Renal cortex interstitium (tissue), 11 donors: Measurements from ENCODE around the gene BST1. TPM values are rescaled to one million over a fixed set of nuclear protein-coding genes. Genes with fewer than 3 reads are reported as not detected.

ENCODE experiments used
- DNase-seq, 11 donors: peaks; one replicate each; pipeline ENCODE4 v3.0.0-alpha.2; 2013; ENCODE audit warnings: low read depth in 9 of 11, low spot score in 4 of 11; ENCODE audit errors: extremely low read depth in 1 of 11
- polyA plus RNA-seq, 3 donors: library from polyadenylated mRNA; unstranded; fragments of 120-200 nt; gene quantifications; one replicate each; pipeline ENCODE4 v1.2.1, GENCODE V29; 2013; ENCODE audit not compliant: insufficient read length in 3 of 3

The BST1 gene
- polyA plus RNA-seq, 3 donors = 14.4 to 16.7 (median 15.2) TPM

DNA sequence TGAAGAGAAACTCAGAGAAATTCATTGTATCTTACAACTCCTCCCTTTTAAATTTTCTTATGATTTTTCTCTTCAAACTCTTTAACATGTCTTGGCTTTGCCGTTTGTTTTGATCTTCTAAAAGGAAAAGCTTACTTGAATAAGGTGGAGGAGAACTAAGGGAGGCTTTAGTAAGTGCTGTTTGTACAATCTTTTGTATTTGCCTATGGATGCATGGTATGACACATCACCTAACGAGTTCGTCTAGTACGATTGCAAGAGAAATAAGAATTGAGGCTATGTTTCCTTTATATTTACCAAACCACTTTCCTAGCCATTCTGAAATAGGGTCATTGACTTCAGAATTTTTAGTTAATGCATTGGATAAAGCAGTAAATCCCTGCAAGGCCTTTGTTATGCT, 8.4 kb upstream of the BST1 start:
- no peak for DNase-seq

DNA sequence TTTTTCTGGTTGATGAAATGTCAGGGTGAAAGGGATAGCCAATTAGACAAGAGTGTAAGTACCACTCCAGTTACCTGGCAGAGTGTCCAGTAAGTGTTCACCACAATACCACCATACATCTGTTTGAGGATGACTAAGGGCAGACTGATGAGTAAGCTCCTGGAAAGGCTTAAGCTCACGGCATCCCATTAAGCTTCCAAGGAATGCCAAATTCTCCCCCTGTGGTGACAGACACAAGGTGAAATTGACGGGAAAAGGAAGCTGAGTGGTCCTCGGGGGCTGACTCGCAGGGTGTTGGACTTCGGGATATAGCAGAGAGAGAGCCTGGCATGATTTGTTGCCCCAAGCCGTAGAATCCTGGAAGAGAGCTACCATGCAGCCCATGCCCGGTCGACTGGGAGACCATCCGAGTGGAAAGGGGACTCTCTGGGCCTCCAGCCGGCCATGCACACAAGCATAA, 7.6 kb upstream of the BST1 start:
- DNase-seq = no peak

DNA sequence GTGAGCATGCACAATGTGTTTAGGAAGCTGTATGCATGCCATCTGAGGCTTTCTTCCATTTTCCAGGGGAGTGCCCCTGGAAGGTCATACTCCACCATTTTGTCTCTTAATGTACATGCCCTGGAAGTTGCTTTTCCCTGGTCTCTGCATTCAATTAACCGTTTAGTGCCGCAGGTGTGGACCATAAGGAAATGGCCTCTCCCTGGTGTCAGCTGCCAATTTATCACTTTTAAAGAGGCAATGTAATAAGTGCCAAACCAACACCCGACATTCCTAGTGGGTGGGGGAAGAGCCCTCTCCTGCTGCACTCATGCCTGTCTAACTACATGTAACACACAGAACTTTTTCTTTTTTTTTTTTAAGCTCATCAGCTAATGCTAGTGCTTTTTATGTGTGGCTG, 7.1 kb upstream of the BST1 start:
- no peak for DNase-seq

DNA sequence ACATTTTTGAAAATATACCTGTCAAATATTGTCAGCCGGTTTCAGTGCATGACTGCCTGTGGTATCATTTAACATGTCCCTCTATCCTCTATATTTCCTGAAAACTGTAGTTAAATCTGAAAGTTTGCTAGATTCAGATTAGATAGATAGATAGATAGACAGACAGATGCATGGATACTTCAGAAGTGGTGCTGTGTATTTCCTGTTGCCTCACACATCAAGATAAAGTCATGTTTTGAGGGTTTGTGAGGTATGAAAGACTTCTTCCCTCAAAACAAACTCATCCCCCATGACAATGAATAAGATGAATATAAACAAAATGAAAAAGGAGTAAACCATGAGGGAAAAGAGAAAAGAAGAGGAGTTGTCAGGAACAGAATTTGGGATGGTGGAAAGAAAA, 6.0 kb upstream of the BST1 start:
- no peak for DNase-seq

DNA sequence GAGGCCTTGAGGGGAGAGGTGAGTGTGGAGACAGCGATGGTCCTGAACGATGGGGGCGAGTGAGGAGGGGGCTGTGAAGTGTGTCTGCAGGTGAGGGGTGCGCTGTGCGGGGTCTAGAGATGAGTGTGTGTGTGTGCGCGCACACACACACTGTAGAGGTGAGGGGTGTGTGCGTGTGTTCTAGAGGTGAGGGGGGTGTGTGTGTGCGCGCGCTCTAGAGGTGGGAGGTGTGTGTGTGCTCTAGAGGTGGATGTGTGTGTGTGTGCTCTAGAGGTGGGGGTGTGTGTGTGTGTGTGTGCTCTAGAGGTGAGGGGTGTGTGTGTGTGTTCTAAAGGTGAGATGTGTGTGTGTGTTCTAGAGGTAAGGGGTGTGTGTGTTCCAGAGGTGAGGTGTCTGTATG, 574 bp downstream of the BST1 start:
- DNase-seq = no peak

DNA sequence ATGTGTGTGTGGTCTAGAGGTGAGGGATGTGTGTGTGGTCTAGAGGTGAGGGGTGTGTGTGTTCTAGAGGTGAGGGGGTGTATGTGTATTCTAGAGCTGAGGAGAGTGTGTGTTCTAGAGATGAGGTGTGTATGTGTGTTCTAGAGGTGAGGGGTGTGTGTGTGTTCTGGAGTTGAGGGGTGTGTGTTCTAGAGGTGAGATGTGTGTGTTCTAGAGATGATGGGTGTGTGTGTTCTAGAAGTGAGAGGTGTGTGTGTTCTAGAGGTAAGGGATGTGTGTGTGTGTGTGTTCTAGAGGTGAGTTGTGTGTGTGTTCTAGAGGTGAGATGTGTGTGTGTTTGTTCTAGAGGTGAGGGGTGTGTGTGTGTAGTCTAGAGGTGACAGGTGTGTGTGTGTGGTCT, 1.3 kb downstream of the BST1 start:
- no peak for DNase-seq

DNA sequence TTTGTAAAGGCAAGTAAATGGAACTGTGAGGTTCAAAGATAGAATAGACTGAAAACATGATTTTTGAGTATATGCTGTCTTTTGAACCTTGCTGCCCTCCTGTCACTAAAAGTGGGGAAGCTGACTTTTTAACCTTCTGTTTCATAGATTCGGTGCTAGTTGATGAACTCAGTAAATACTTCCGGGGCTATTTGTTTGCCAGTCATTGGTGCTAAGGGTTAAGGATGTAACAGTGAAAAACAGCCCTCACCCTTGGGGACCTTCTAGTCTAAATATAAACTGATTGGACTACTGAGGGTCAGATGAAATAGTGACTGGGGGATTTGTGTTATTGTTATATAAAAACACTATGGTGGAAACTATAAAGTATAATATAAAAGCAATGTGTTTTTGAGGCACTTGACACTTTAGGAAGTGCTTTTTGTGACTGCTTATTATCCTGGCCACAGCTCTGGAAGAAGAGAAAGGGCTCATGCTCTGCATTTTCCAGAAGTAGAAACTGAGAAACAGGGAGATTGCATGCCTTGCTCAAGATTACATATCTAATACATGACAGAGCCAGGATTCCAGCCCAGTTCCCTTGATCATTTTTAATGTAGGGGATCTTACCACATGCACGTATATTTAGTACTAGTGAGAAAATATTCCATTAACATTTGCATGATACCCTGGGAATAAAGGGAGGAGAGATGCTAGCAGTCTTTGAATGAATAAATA, 3.9 kb downstream of the BST1 start:
- no peak for DNase-seq

DNA sequence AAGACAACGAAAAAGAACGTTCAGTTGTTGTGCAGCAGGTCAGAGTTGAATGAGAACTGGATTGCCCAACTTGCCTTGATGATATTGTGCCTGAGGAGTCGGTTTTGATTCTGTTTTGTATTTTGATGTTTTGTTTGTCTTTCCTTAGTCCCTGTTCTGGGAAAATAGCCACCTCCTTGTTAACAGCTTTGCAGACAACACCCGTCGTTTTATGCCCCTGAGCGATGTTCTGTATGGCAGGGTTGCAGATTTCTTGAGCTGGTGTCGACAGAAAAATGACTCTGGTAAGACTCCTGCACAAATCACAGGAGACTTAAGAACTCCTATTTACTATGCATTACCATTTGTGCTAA, 4.5 kb downstream of the BST1 start:
- DNase-seq = no peak

DNA sequence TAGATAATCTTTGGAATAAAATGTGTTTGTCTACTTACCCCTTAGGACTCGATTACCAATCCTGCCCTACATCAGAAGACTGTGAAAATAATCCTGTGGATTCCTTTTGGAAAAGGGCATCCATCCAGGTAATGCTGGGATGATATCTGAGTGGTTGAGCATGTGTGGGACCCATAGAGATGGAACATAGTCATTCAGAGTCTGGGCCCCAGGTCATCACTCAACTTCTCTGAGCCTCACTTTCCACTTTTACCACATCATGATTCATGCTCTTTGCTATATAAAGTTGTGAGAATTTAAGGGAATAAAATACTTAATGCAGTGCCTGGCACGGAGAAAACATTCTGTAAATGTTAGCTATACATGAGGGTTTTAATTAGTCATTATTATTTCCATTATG, 8.9 kb downstream of the BST1 start:
- DNase-seq = no peak

DNA sequence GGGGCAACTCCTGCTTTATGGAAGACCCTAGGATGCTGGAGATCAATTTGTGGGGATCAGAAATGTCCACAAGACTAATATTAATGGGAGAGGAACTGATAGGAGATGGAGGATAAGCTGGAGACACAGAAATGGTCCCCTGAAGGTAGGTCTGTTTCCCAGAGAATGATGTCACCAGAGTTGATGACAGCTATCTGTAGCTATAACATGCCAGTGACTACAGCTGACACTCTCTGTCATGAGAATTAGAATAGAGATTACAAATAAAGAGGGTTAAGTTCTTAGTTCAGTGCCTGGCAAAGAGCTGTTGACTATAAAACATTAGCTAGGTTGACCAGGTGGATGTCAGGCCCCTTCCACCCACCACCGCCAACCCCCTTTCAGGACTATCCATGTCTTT, 9.3 kb downstream of the BST1 start:
- no peak for DNase-seq

DNA sequence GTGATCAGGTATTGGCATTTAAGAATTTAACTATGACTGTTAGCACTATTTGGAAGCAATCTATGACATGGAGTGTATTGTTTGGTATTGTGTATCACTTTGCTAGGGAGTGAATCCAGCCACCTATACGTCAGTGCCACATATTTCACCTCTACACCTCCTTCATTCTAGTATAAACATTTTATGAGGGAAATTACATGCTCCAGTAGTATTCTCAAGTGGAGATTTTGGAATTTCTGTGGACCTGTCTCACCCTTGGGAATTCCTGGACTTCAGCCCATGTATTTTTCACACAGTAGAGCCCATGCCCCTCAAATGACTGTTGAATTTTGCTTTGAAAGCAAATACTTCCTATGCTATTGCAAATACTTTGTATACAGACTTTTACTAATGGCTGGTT, 11.3 kb downstream of the BST1 start:
- DNase-seq = no peak

DNA sequence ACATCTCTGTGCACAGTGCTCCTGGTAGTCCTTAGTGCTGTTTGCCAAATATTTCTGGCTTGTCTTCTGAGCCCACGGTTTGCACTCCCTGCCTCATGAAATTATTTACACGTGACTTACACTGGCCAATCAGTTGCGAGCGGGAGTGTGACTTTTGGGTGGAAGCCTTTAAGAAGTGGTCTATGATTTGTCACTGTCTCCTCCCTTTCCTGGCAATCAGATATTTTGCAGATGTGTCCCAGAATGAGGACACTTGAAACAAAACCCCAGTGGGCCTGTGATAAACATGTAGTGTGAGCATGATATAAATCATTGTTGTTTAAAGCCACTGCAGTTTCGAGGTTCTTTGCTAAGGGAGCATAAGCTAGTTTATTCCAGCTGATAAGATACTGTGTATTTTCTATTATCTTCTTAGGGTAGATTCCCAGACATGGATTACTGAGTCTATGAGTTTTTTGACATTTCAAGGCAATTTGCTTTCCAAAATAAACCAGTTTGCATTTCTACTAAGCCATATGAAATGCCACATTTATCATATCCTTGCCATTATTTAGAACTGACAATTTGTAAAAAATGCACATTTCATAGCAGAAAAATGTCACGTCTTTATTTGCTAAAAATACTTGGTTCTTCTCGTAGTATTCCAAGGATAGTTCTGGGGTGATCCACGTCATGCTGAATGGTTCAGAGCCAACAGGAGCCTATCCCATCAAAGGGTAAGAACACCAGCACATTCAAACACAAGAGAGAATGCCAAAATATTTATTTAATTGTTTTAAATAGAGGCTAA, 12.0 kb downstream of the BST1 start:
- DNase-seq = peak in 7 of 11 donors; percentile 15 to 50 (median 35)

DNA sequence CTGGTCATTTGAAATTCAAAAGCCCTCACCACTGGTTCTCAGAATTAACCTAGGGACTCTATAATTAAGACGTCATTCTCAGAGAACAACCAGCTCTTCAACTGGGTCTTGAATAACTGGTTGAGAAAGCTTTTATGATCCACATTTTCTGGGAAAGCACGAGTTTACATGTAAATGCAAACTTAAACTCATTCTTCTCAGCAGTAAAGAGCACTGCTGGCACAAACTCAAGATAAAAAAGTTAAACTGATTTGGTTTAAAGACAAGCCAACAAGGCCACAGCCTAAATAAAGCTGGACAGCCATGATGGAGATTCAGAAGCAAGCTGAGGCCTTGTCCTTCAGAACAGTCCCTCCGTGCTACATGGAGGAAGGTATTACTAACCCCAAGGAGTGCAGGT, 13.2 kb downstream of the BST1 start:
- DNase-seq = no peak

DNA sequence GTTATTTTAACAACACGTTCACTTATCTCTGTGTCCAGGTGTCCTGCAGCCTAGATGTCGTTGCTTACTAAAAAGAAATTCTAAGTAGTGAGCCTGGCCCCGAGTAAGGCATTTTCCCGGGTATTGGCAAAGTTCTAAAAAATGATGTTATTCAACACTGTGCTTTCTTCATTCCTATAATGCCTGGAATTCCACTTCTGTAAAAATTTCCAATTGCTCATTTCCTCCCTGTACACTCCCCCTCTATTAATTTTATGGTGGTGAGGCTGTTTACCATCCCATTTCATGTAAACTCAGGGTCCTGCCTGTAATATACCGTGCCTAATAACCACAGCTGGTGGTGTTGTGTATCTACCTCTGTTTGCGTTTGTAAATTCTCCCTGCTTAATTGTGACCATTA, 14.2 kb downstream of the BST1 start:
- DNase-seq = no peak

DNA sequence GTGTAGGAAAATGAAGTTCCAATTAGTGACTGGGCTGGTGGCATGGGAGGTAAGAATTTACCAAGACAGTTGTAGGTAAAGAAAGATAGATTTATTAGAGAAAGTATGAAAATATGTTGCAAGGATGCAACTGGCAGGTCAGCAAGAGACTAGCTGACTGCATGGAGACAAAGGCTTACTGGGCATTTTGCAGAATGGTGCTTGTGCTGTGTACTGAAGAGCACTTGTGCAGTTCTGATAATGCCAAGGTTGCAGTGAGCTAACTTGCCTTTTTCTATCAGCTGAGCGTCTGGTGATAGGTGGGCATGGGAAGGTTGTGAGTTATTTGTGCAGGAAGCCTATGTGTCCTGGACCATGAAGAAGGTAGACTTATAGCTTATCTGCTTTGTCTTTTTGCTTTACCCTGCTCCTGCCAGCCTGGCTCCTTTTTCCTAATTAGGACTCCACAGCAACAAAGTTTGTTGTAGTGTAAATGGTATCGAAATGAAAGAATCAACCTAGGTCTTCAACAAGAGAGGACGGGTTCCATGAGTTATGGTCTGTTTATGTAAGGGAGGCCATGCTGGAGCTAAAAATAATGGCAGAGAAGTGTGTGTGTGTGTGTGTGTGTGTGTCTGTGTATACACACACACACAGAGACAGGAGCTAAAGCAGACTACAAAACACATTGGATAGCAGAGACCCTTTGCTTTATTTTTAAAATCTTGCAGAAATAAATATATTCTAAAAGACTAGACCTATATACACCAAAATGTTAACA, 15.0 kb downstream of the BST1 start:
- no peak for DNase-seq

DNA sequence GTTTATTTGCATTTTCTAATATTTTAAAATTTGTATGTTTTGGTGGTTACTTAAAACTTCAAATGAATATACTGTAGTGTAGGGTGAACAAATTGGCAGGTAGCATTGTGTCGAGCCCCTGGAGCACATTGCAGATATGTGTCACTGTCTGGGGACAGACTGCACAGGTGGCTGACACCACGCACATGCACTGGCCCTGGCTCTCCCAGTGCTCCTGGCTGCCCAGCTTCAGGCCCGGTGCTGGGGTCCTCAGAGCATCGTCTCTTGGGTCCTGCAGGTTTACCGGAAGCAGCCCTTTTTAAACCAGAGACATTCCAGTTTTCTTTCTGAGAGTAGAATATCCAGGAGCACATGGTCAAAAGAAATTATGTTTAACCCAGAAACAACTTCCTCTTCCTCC, 15.6 kb downstream of the BST1 start:
- no peak for DNase-seq

DNA sequence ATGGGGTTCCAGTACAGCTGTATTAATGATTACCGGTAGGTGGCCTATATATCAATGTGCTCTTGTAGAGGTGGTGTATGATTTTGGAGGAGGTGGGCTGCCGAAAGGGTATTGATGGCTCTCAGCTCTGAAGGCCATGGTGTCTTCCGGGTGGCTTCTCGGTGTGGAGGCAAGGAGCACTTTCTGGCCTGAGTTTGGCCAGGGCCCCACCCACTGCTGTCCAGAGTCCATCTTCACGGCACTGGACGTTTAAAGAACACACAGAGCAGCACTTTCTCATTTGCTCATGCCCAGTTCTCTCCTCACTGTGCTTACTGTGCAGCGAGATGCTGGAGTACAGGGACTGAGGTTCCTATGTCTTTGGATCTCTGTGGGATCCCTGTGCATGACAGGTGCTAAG, 16.1 kb downstream of the BST1 start:
- DNase-seq = no peak

DNA sequence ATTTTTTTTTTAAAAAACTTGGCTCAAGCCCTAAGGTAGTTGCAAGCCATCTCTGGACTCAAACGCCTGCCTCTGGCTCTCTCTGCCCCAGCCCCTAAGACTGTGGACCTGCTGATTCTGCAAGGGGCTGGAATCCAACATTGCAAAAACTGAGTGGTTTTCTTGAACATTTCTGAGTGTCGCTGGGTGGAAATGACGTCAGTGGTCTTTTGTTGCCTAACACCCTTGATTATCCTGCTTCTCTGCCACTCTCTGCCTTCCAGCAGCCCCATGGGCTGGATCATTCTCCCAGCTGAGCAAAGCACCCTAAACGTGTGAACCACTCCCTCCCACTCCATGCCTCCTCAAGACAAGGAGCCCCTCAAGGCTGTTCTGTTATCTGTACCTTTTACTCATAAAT, 16.6 kb downstream of the BST1 start:
- no peak for DNase-seq

DNA sequence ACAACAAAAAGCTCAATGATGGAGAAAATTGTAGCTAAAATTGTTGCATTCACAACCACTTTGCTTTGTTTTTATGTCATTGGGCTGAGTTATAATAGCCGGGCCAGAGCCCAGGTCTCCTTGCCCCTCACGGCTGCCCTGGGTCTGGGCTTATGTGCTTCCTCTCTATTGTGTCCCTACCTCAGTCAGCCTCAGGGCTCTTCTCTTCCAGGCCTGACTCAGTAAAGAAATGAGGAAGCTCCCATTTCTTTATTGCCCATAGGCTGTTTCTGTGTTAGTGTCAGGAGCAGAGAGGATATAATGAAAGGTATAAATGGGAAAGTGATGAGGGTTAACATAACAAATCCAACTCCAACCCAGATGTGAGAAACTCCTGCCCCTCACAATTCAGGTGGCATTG, 18.0 kb downstream of the BST1 start:
- no peak for DNase-seq

DNA sequence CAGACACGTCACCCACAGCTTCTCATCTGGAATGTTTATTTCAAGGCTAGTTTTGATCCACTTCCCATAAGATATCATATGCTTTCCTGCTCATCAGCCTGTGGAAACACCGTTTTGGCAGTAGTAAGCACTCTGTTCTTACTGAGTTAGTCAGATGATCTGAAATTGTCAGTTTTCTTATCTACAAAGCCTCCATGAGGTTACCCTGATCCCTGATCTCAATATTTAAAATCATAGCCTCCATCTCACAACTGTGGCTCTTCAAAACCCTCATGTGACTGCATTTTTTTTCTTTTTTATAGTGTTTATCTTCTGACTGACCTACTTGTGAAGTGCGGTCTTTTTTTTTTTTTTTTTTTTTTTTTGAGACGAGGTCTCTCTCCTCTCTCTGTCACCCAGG, 22.7 kb downstream of the BST1 start:
- DNase-seq = no peak
